Ectodermal cell (in vitro differentiated cells): Measurements from ENCODE around the gene CCDC157.

Experiments used
- H3K27ac ChIP-seq: 2 replicates; pipeline ENCODE4 v1.7.0; 2013; ENCODE audit warnings: mild to moderate bottlenecking, low read depth, low read length; ENCODE audit not compliant: insufficient read depth, poor library complexity, severe bottlenecking
- H3K27me3 ChIP-seq: 2 replicates; pipeline ENCODE4 v1.7.0; 2013; ENCODE audit warnings: mild to moderate bottlenecking, low read length; ENCODE audit not compliant: insufficient read depth, control insufficient read depth, poor library complexity, severe bottlenecking
- H3K36me3 ChIP-seq: one replicate; pipeline ENCODE4 v1.7.0; 2013; ENCODE audit warnings: low read length; ENCODE audit not compliant: control insufficient read depth, insufficient read depth
- H3K4me1 ChIP-seq: one replicate; pipeline ENCODE4 v1.7.0; 2013; ENCODE audit warnings: low read length; ENCODE audit not compliant: control insufficient read depth, insufficient read depth
- H3K4me3 ChIP-seq: 2 replicates; pipeline ENCODE4 v1.7.0; 2013; ENCODE audit warnings: low read depth, low read length, control low read depth; ENCODE audit not compliant: insufficient read depth
- H3K9me3 ChIP-seq: 2 replicates; pipeline ENCODE4 v1.7.0; 2013; ENCODE audit warnings: mild to moderate bottlenecking, low read length, moderate library complexity; ENCODE audit not compliant: control insufficient read depth
- WGBS, 2 experiments: methylation state at CpG; one replicate each; pipeline ENCODE4 v1.1.7; 2013; ENCODE audit warnings: missing lambda C conversion rate in 2 of 2; 5-methylcytosine and 5-hydroxymethylcytosine counted together

Gene CCDC157

GRCh38 chr22:30326255-30326705 lies 30.5 kb upstream of the CCDC157 start:
- H3K27ac ChIP-seq: no peak overlapping the region
- no peaks in the 10 kb centered on the region for H3K9me3 ChIP-seq
- 1 to 2% methylated on average over 33 to 34 of the region's 34 CpGs for WGBS, 2 experiments
- H3K4me1 ChIP-seq: peaks cover 11% of the 10 kb centered on the region
- H3K36me3 ChIP-seq: peaks cover 5% of the 10 kb centered on the region
- H3K4me3 ChIP-seq: peak overlapping the region; percentile 73
- no peaks in the 10 kb centered on the region for H3K27me3 ChIP-seq

GRCh38 chr22:30326706-30327362 lies 30.0 kb upstream of the CCDC157 start, which contains the start of gene TBC1D10A:
Gene TBC1D10A (minus strand): TSS chr22:30326941. CDS start chr22:30326881, 60 bp downstream.
- H3K4me1 ChIP-seq: peaks cover 11% of the 10 kb centered on the region
- H3K27ac ChIP-seq: peak within 1 kb of the TSS; percentile 55
- WGBS, 2 experiments: 1% methylated on average over 68 to 69 of the region's 69 CpGs
- no peaks in the 10 kb centered on the region for H3K27me3 ChIP-seq
- H3K4me3 ChIP-seq: peak within 1 kb of the TSS; percentile 73
- no peaks in the 10 kb centered on the region for H3K9me3 ChIP-seq
- peaks cover 5% of the 10 kb centered on the region for H3K36me3 ChIP-seq

DNA sequence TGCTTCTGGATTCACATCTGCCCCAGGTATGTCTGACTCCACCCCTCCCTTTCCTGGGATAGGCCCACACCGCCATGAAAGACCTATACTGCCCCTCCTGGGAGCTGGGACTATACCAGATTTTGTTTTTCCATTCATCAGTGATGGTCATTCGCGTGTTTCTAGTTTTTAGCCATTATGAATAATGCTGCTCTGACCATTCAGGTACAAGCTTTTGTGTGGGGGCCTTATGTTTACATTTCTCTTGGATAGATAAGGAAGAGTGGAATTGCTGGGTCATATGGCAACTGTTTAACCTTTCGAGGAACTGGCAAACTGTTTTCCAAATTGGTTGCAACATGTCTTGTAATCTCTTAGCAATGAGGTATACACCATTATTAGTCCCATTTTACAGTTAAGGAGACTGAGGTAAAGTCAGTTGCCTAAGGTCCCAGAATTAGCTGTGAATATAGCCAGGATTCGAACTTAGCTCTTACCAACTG lies 28.9 kb upstream of the CCDC157 start:
- H3K36me3 ChIP-seq: peaks cover 5% of the 10 kb centered on the region
- no peak overlapping the region for H3K4me3 ChIP-seq
- 71 to 77% methylated on average over 5 of the region's 5 CpGs for WGBS, 2 experiments
- H3K9me3 ChIP-seq: no peaks in the 10 kb centered on the region
- peaks cover 11% of the 10 kb centered on the region for H3K4me1 ChIP-seq
- H3K27me3 ChIP-seq: no peaks in the 10 kb centered on the region
- H3K27ac ChIP-seq: no peak overlapping the region

DNA sequence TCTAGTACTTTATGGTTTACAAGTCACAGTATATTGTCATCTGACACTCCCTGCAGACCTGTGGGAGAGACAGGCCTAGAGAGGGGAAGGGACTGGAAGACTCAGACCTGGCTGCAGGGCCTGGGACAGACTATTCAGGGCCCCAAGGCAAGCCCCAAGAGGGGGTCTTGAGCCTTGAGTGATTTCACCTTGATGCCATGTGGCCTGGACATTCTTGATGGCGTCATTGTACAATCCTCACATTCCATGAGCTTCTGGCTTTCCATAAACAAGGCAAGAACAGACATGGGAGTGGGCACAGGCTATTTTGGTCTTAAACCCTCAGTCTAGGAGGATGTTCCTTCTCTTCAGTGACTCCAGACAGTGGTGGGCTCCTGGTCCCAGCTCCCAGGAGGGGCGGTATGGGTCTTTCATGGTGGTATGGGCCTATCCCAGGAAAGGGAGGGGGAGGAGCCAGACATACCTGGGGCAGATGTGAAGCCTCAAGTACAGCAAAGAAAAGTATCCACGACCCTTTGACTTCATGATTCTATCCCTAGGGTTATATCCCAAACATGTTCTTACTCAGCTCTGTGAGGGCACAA lies 28.2 kb upstream of the CCDC157 start:
- no peak overlapping the region for H3K27ac ChIP-seq
- peaks cover 12% of the 10 kb centered on the region for H3K36me3 ChIP-seq
- H3K4me1 ChIP-seq: peaks cover 11% of the 10 kb centered on the region
- no peaks in the 10 kb centered on the region for H3K27me3 ChIP-seq
- H3K4me3 ChIP-seq: no peak overlapping the region
- no peaks in the 10 kb centered on the region for H3K9me3 ChIP-seq
- WGBS, 2 experiments: 88 to 93% methylated on average over 3 of the region's 3 CpGs

- Histone ChIP-seq H3K27me3 (no peaks in the 10 kb centered on the region), H3K36me3 (peaks cover 51% of the 10 kb centered on the region)
- WGBS, 2 experiments: 90 to 94% methylated on average over 5 of the region's 5 CpGs
Observed at GRCh38 chr22:30332551-30332950, 24.3 kb upstream of the CCDC157 start.

DNA sequence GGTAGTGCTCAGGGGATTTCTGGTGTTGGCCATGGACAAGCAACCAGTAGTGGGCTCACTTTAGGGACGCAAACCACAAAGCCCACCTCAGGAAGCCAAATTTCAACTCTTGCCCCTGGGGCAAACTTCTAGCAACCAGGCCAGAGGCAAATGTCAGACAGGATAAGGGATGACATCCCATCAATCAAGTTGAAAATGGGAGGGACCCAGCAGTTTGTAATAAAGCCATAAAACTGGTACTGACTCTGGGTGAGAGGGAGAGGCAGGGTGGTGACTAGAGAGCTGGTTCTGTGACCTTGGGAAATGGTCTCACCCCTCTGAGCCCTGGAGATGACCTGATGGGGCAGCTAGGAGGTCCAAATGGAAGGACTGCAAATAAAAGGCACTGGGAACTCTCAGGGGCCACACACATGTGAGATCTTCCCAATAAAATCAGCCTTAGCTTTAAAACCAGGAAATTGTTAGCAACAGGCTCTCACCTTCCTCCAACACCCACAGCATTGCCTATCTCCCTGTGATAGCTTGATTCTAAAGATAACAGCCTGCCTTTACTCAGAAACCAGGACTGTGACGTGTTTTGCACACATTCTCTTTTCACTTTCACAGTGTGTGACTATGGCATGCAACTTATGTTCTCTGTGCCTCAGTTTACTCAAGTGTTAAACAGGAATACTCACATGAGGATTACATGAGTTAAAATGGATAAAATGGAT lies 23.7 kb upstream of the CCDC157 start:
- Histone ChIP-seq H3K4me3 (no peak overlapping the region), H3K27ac (no peak overlapping the region), H3K4me1 (no peaks in the 10 kb centered on the region), H3K36me3 (peaks cover 56% of the 10 kb centered on the region), H3K27me3 (no peaks in the 10 kb centered on the region), H3K9me3 (no peaks in the 10 kb centered on the region)
- whole genome bisulfite sequencing, 2 experiments: 93 to 95% methylated on average over 2 of the region's 2 CpGs

More at GRCh38 chr22:30332551-30332950, 24.3 kb upstream of the CCDC157 start:
- no peaks in the 10 kb centered on the region for H3K4me1 ChIP-seq
- no peaks in the 10 kb centered on the region for H3K9me3 ChIP-seq
- H3K27ac ChIP-seq: no peak overlapping the region
- no peak overlapping the region for H3K4me3 ChIP-seq

DNA sequence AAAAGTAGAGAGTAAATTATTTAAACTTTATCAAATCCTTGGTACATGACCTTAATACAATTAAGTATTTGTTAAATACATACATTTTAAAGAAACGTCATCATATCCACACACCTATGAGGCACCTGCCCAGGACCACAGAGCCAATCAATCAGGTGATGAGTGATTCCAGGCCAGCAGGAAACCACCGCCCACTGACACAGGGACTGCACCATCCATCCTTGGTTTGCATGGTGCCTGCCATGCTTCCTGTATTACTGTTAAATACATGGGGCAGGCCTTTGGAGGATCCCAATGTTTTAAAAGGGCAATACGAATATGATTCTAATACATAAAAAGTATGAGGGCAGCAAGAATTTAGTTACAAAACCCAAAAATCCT lies 23.1 kb upstream of the CCDC157 start:
- Histone ChIP-seq H3K4me3 (no peak overlapping the region), H3K27ac (no peak overlapping the region), H3K27me3 (no peaks in the 10 kb centered on the region), H3K4me1 (no peaks in the 10 kb centered on the region), H3K9me3 (no peaks in the 10 kb centered on the region), H3K36me3 (peaks cover 61% of the 10 kb centered on the region)
- WGBS, 2 experiments: 95 to 100% methylated on average over 3 of the region's 3 CpGs

GRCh38 chr22:30334646-30335045 lies 22.2 kb upstream of the CCDC157 start:
- Histone ChIP-seq H3K9me3 (no peaks in the 10 kb centered on the region), H3K27ac (no peak overlapping the region), H3K27me3 (no peaks in the 10 kb centered on the region), H3K4me3 (no peak overlapping the region), H3K4me1 (no peaks in the 10 kb centered on the region), H3K36me3 (peaks cover 69% of the 10 kb centered on the region)
- WGBS, 2 experiments: 94 to 100% methylated on average over 4 of the region's 4 CpGs

GRCh38 chr22:30335236-30335635 lies 21.6 kb upstream of the CCDC157 start:
- H3K27me3 ChIP-seq: no peaks in the 10 kb centered on the region
- H3K4me1 ChIP-seq: no peaks in the 10 kb centered on the region
- 90 to 96% methylated on average over 1 of the region's 1 CpG for WGBS, 2 experiments
- no peak overlapping the region for H3K4me3 ChIP-seq
- no peak overlapping the region for H3K27ac ChIP-seq
- H3K9me3 ChIP-seq: no peaks in the 10 kb centered on the region
- H3K36me3 ChIP-seq: peaks cover 75% of the 10 kb centered on the region
